DND-41 (cell line): ENCODE measurements around the gene DPP6.

Source experiments
- EZH2 ChIP-seq: IDR thresholded peaks from 3 replicates; pipeline ENCODE4 v1.6.1; 2012; ENCODE audit warnings: borderline replicate concordance, low read depth, mild to moderate bottlenecking, moderate library complexity, low read length, inconsistent platforms; ENCODE audit not compliant: severe bottlenecking
- TF ChIP-seq, protein P1 (sequence below): IDR thresholded peaks from 2 replicates; pipeline ENCODE4 v1.5.1; 2012; ENCODE audit warnings: borderline replicate concordance, low read length, moderate library complexity, mild to moderate bottlenecking; ENCODE audit not compliant: poor library complexity, severe bottlenecking; ENCODE audit errors: extremely low read depth

DNA sequence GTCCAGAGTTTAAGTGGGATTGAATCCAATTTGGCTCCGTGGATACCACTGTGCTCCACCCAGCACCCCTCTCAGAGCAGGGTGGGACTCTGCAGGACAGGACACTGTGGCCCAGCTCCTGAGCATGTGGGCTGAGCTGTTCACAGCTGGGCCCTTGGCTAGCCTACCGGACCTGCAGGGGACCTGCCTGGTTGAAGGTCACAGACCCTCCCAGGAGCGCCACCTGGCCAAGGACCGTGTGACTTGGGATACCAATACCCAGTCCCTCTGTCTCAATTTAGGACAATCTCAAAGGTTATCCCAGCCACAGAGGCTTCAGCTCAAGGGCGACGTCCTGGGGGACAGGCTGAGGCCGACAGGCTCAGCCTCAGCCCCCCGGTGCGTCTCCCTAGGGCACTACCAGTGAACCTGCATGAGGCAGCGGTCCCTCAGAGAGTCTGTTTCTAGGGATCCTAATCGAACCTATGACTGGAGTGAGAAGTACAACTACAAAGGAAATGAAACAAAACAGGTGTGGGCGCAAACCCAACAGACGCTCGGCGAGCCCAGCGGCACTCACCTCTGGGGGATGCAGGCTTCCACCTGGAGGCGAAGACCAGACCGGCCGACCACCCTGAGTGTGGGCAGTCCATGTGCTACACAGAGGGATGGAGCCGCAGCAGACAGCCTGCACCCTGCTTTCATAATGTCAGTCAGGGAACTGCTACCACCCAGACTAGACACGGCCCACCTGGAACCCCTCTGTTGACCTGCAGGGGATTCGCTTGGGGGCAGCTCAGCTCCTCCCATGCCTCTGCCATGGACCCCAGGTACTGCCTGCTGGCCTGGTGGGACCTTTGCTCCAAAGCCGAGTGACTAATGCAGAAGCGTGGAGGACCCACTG is 847.0 kb downstream of the DPP6 start:
- TF ChIP-seq, protein P1, sequence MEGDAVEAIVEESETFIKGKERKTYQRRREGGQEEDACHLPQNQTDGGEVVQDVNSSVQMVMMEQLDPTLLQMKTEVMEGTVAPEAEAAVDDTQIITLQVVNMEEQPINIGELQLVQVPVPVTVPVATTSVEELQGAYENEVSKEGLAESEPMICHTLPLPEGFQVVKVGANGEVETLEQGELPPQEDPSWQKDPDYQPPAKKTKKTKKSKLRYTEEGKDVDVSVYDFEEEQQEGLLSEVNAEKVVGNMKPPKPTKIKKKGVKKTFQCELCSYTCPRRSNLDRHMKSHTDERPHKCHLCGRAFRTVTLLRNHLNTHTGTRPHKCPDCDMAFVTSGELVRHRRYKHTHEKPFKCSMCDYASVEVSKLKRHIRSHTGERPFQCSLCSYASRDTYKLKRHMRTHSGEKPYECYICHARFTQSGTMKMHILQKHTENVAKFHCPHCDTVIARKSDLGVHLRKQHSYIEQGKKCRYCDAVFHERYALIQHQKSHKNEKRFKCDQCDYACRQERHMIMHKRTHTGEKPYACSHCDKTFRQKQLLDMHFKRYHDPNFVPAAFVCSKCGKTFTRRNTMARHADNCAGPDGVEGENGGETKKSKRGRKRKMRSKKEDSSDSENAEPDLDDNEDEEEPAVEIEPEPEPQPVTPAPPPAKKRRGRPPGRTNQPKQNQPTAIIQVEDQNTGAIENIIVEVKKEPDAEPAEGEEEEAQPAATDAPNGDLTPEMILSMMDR, result no peak
- no peak for TF ChIP-seq EZH2
